AG09309 (cell line): Measurements from ENCODE around the gene ZBTB32.
"Not testable (repeated sequence)": the region's sequence is repeated elsewhere in the genome, so short reads cannot be mapped to it uniquely, and the experiment has no call there.

Experiments
- DNase-seq: peaks from one replicate; pipeline ENCODE4 v3.0.0-alpha.2; 2010; ENCODE audit warnings: low read depth
- H3K4me3 ChIP-seq: 2 replicates; pipeline ENCODE4 v1.5.1; 2011; ENCODE audit warnings: mild to moderate bottlenecking, low read depth, low read length, moderate library complexity; ENCODE audit not compliant: control insufficient read depth
- CTCF ChIP-seq: IDR thresholded peaks from 2 replicates; pipeline ENCODE4 v1.5.1; 2011; ENCODE audit warnings: mild to moderate bottlenecking, low read depth, low read length, inconsistent platforms; ENCODE audit not compliant: insufficient read depth, control insufficient read depth; ENCODE audit errors: missing control alignments

ZBTB32 gene

GRCh38 chr19:35704218-35704617 lies at the start of gene ZBTB32:
TSS of gene ZBTB32 (plus strand) at chr19:35704558. CDS start at chr19:35714627, 10,069 bp downstream.
- no peak for TF ChIP-seq CTCF
- H3K4me3 ChIP-seq = no peak within 1 kb of the TSS
- no peak for DNase-seq

GRCh38 chr19:35654828-35655227 lies 49.5 kb upstream of the ZBTB32 start:
- H3K4me3 ChIP-seq, DNase-seq: not testable (repeated sequence)

GRCh38 chr19:35655600-35655999 lies 48.8 kb upstream of the ZBTB32 start:
- DNase-seq = no peak
- H3K4me3 ChIP-seq = no peak overlapping the region
- no peak for TF ChIP-seq CTCF

GRCh38 chr19:35656700-35657099 lies 47.7 kb upstream of the ZBTB32 start:
- no peak for TF ChIP-seq CTCF
- DNase-seq = no peak
- H3K4me3 ChIP-seq = no peak overlapping the region

GRCh38 chr19:35657904-35658700 lies 46.3 kb upstream of the ZBTB32 start:
- no peak for TF ChIP-seq CTCF
- H3K4me3 ChIP-seq = no peak overlapping the region
- no peak for DNase-seq

GRCh38 chr19:35661995-35662340 lies 42.4 kb upstream of the ZBTB32 start:
- TF ChIP-seq CTCF = no peak
- no peak overlapping the region for H3K4me3 ChIP-seq
- DNase-seq = no peak

GRCh38 chr19:35663981-35664380 lies 40.4 kb upstream of the ZBTB32 start:
- TF ChIP-seq CTCF = no peak
- H3K4me3 ChIP-seq = no peak overlapping the region
- no peak for DNase-seq
